ENCODE data around the gene MYRIP.

Gene MYRIP

DNA sequence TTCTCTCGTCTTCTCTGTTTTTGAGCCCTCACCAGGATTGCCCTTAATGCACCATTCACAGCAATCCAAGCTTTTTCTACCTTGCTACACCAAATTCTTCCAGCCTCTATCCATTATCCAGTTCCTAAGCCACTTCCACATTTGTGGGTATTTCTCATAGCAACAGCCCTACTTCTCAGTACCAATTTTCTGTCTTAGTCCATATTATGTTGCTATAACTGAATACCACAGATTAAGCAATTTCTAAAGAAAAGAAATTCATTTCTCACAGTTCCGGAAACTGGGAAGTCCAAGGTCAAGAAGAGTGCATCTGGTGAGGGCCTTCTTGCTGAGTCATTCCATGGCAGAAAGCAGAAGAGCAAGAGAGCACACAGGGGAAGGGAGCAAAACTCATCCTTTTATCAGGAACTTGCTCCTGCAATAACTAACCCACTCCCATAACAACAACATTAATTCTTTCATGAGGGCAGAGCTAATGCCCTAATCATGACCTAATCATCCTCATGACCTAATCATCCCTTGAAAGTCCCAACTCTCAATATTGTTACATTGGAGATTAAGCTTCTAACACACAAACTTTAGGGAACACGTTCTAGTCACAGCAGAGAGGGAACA is 490.4 kb downstream of the MYRIP start:
- peak; percentile 73 for DNase-seq

GRCh38 chr3:40302784-40303183 is 493.4 kb downstream of the MYRIP start:
- DNase-seq = no peak

DNA sequence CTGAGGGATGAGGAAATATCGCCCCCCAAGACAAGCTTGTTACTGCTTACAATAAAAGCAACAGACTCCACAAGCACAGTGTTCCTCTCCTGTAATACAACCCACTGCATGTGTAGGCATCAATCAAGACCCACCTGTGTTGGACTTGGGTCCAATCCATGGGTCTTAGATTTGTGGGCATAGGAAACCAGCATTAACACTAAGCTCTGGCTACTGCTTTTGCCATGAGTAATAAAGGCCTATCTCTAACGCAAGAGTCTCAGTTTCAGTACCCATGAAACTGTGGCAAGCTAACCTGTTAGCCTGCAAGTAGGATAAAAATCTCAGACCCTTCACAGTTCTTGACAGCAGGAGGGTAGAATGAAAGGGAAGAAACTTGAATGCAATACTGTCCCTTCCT is 494.9 kb downstream of the MYRIP start:
- no peak for DNase-seq

GRCh38 chr3:40306336-40306735 is 496.9 kb downstream of the MYRIP start:
- DNase-seq = no peak

- DNase-seq = no peak
Measured at GRCh38 chr3:40307176-40307575, 497.8 kb downstream of the MYRIP start.

DNA sequence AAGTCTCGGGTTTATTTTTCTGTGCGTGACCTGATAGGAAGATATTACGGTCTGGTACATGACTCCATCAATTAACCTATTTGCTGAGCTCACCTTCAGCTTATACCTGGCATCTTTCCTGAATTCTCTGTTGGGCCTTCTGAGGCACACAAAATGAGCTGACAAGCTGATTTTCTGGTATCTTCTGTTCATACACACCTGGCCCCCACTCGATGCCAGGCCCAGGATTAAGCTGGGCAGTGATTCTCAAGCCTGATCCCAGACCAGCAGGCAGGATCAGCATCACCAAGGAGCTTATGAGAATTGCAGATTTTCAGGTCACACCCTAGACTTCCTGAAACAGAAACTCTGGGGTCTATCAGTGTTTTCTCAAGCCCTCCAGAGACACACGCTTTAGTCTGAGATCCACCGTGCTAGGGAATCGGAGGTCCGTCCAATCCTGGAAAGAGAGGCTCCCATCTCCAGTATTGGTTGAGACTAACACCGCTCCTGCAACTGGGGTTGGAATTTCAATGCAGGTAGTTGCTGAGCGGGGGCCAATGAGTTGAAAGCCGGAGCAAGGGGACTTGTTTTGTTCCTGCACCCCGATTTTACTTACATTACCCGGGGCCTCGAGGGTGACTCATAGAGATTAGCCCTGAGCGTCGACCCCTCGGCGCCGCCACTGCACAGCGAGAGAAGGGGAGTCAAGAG is 499.5 kb downstream of the MYRIP start:
- DNase-seq = no peak

GRCh38 chr3:40309418-40309924 is 500.1 kb downstream of the MYRIP start, which contains the start of gene EIF1B:
Gene EIF1B (plus strand): TSS chr3:40309707. CDS start chr3:40309942, 235 bp downstream.
- peak; percentile 94 for DNase-seq
